GM23338 (cell line): ENCODE measurements around the gene PACSIN1. TPM values are rescaled to one million over a fixed set of nuclear protein-coding genes. Genes with fewer than 3 reads are reported as not detected.

Experiments
- ATAC-seq: fragments of 200-7000 bp; cut with Tn5 transposase; 3 replicates; pipeline ENCODE4 v1.9.1; 2020
- DNase-seq: peaks from one replicate; pipeline ENCODE4 v3.0.0-alpha.2; 2015; ENCODE audit warnings: low spot score
- H2AFZ ChIP-seq: fragments of 200-600 bp; sonication (generic); 2 replicates; pipeline ENCODE4 v1.8.0; 2016; ENCODE audit warnings: antibody characterized with exemption, mild to moderate bottlenecking, moderate library complexity
- H3F3A ChIP-seq: fragments of 200-600 bp; sonication (generic); replicated peaks from 2 replicates; pipeline ENCODE4 v1.8.0; 2017; ENCODE audit warnings: antibody characterized with exemption, mixed run types, low read depth
- H3K27ac ChIP-seq: fragments of 200-600 bp; sonication (generic); 2 replicates; pipeline ENCODE4 v1.6.1; 2016; ENCODE audit warnings: low read depth
- H3K27me3 ChIP-seq: fragments of 200-600 bp; sonication (generic); 2 replicates; pipeline ENCODE4 v1.8.0; 2016; ENCODE audit warnings: mild to moderate bottlenecking, mixed run types, moderate library complexity; ENCODE audit not compliant: insufficient read depth
- H3K36me3 ChIP-seq: fragments of 200-600 bp; sonication (generic); 2 replicates; pipeline ENCODE4 v1.8.0; 2016; ENCODE audit warnings: mild to moderate bottlenecking; ENCODE audit not compliant: insufficient read depth
- H3K4me1 ChIP-seq: fragments of 200-600 bp; sonication (generic); 2 replicates; pipeline ENCODE4 v1.8.0; 2016; ENCODE audit warnings: mild to moderate bottlenecking, moderate library complexity; ENCODE audit not compliant: insufficient read depth
- H3K4me2 ChIP-seq: fragments of 200-600 bp; sonication (generic); 2 replicates; pipeline ENCODE4 v1.7.1; 2017; ENCODE audit warnings: mixed run types
- H3K4me3 ChIP-seq: fragments of 200-600 bp; sonication (generic); 2 replicates; pipeline ENCODE4 v1.6.1; 2016; ENCODE audit warnings: mixed run types
- H3K79me2 ChIP-seq: fragments of 200-600 bp; sonication (generic); replicated peaks from 2 replicates; pipeline ENCODE4 v1.8.0; 2017; ENCODE audit warnings: mild to moderate bottlenecking; ENCODE audit not compliant: insufficient read depth
- H3K9me2 ChIP-seq: fragments of 200-600 bp; sonication (generic); 2 replicates; pipeline ENCODE4 v1.8.0; 2017; ENCODE audit not compliant: insufficient read depth
- H4K20me1 ChIP-seq: fragments of 200-600 bp; sonication (generic); replicated peaks from 2 replicates; pipeline ENCODE4 v1.8.0; 2017; ENCODE audit warnings: mild to moderate bottlenecking; ENCODE audit not compliant: insufficient read depth
- H3K27ac Mint-ChIP-seq: 2 replicates; pipeline ENCODE4 v1.8.0; 2020; ENCODE audit warnings: inconsistent platforms, mild to moderate bottlenecking, moderate library complexity, mixed read lengths
- H3K27me3 Mint-ChIP-seq: 3 replicates; pipeline ENCODE4 v1.8.0; 2022; ENCODE audit warnings: low read depth, mild to moderate bottlenecking, moderate library complexity, mixed read lengths, inconsistent platforms; ENCODE audit not compliant: insufficient read depth, poor library complexity
- H3K36me3 Mint-ChIP-seq: 3 replicates; pipeline ENCODE4 v1.8.0; 2021; ENCODE audit warnings: low read depth, mild to moderate bottlenecking, inconsistent platforms, moderate library complexity, mixed read lengths
- H3K4me1 Mint-ChIP-seq: 3 replicates; pipeline ENCODE4 v1.8.0; 2020; ENCODE audit warnings: mild to moderate bottlenecking, inconsistent platforms, mixed read lengths
- H3K4me3 Mint-ChIP-seq: 3 replicates; pipeline ENCODE4 v1.8.0; 2021; ENCODE audit warnings: moderate library complexity, mild to moderate bottlenecking, inconsistent platforms, mixed read lengths
- H3K9me3 Mint-ChIP-seq: 3 replicates; pipeline ENCODE4 v1.8.0; 2020; ENCODE audit warnings: moderate library complexity, mild to moderate bottlenecking, inconsistent platforms, mixed read lengths
- CREB1 ChIP-seq: fragments of 250-450 bp; sonication (Bioruptor Pico); IDR thresholded peaks from 2 replicates; pipeline ENCODE4 v1.5.0; 2020; ENCODE audit warnings: low read depth, mild to moderate bottlenecking, moderate library complexity
- CTCF ChIP-seq, 2 experiments: fragments of 200-600 bp in 1 of 2; sonication (generic) in 1 of 2; conservative IDR thresholded peaks; 2 replicates each; pipeline versions ENCODE4 v1.5.1 to v1.6.1; 2016 to 2017; ENCODE audit warnings: antibody characterized with exemption in 2 of 2, low read depth in 2 of 2, mild to moderate bottlenecking in 2 of 2, moderate library complexity in 1 of 2
- ETS1 ChIP-seq: IDR thresholded peaks from 2 replicates; pipeline ENCODE4 v1.6.1; 2016; ENCODE audit warnings: antibody characterized with exemption
- EZH2 ChIP-seq: fragments of 200-600 bp; sonication (generic); IDR thresholded peaks from one replicate; pipeline ENCODE4 v1.8.0; 2017; ENCODE audit warnings: antibody characterized with exemption, mild to moderate bottlenecking, low read depth; ENCODE audit not compliant: unreplicated experiment
- EZH2phosphoT487 ChIP-seq: fragments of 200-600 bp; sonication (generic); IDR thresholded peaks from one replicate; pipeline ENCODE4 v1.8.1; 2018; ENCODE audit warnings: antibody characterized with exemption; ENCODE audit not compliant: unreplicated experiment
- JUNB ChIP-seq: IDR thresholded peaks from one replicate; pipeline ENCODE4 v1.6.1; 2016; ENCODE audit warnings: antibody characterized with exemption; ENCODE audit not compliant: unreplicated experiment
- NANOG ChIP-seq: IDR thresholded peaks from 2 replicates; pipeline ENCODE4 v1.6.1; 2016; ENCODE audit warnings: antibody characterized with exemption, borderline replicate concordance
- POLR2AphosphoS5 ChIP-seq: IDR thresholded peaks from 2 replicates; pipeline ENCODE4 v1.6.1; 2016; ENCODE audit warnings: antibody characterized with exemption, low read depth
- STAT1 ChIP-seq: IDR thresholded peaks from one replicate; pipeline ENCODE4 v1.6.1; 2016; ENCODE audit warnings: antibody characterized with exemption; ENCODE audit not compliant: unreplicated experiment
- ZNF114 ChIP-seq: fragments of 250-450 bp; sonication (Bioruptor Pico); IDR thresholded peaks from 2 replicates; pipeline ENCODE4 v1.5.0; 2020; ENCODE audit warnings: mild to moderate bottlenecking, moderate library complexity
- ZNF331 ChIP-seq: fragments of 250-450 bp; sonication (Bioruptor Pico); IDR thresholded peaks from 2 replicates; pipeline ENCODE4 v1.5.0; 2020; ENCODE audit warnings: low read depth, mild to moderate bottlenecking, moderate library complexity
- polyA plus RNA-seq: library from polyadenylated mRNA; unstranded; fragments of >200 nt; fragmentation: Nextera tagmentation; extraction: Ambion mirVana; gene quantifications from 2 replicates; pipeline ENCODE4 v1.2.1, GENCODE V29; 2016
- total RNA-seq: library from RNA; depleted of rRNA; stranded (reverse); fragments of >200 nt; shearing (Covaris generic); gene quantifications from 2 replicates; pipeline ENCODE4 v1.2.3, GENCODE V29; 2014
- TF ChIP-seq, protein P1 (sequence below): IDR thresholded peaks from one replicate; pipeline ENCODE4 v1.6.1; 2018; ENCODE audit warnings: antibody characterized with exemption; ENCODE audit not compliant: unreplicated experiment
- TF ChIP-seq, protein P2 (sequence below): fragments of 250-450 bp; sonication (Bioruptor Pico); IDR thresholded peaks from 2 replicates; pipeline ENCODE4 v1.5.0; 2020; ENCODE audit warnings: mild to moderate bottlenecking, moderate library complexity

Gene PACSIN1
- total and polyA plus RNA-seq, 2 experiments from 2014 or later: 5.2 to 8.7 TPM

- no peak overlapping the region for H3K4me2 ChIP-seq
- H4K20me1 ChIP-seq: no peaks in the 10 kb centered on the region
- no peaks in the 10 kb centered on the region for H3K36me3 ChIP-seq
- H3K79me2 ChIP-seq: no peaks in the 10 kb centered on the region
- Mint-ChIP-seq H3K9me3 (peaks cover 30% of the 10 kb centered on the region), H3K36me3 (peaks cover 13% of the 10 kb centered on the region; the same call in 2 of the 3 replicates), H3K27ac (no peak overlapping the region), H3K4me3 (no peak overlapping the region), H3K27me3 (peaks cover 3% of the 10 kb centered on the region), H3K4me1 (no peaks in the 10 kb centered on the region)
- no peaks in the 10 kb centered on the region for H3K27me3 ChIP-seq
- no peak overlapping the region for H2AFZ ChIP-seq
- no peak for ATAC-seq
- no peak for DNase-seq
- H3K4me3 ChIP-seq: no peak overlapping the region
- TF ChIP-seq EZH2 (no peak), JUNB (no peak), EZH2phosphoT487 (no peak), ZNF114 (CRISPR knock-in tag) (no peak), ZNF331 (CRISPR knock-in tag) (no peak), POLR2AphosphoS5 (no peak), CTCF (conservative IDR thresholded peaks at IDR 0.05; ENCODE audit: low read depth in 2 of 2) (no peak), STAT1 (no peak), ETS1 (no peak), CREB1 (no peak), NANOG (no peak)
- TF ChIP-seq, protein P1, sequence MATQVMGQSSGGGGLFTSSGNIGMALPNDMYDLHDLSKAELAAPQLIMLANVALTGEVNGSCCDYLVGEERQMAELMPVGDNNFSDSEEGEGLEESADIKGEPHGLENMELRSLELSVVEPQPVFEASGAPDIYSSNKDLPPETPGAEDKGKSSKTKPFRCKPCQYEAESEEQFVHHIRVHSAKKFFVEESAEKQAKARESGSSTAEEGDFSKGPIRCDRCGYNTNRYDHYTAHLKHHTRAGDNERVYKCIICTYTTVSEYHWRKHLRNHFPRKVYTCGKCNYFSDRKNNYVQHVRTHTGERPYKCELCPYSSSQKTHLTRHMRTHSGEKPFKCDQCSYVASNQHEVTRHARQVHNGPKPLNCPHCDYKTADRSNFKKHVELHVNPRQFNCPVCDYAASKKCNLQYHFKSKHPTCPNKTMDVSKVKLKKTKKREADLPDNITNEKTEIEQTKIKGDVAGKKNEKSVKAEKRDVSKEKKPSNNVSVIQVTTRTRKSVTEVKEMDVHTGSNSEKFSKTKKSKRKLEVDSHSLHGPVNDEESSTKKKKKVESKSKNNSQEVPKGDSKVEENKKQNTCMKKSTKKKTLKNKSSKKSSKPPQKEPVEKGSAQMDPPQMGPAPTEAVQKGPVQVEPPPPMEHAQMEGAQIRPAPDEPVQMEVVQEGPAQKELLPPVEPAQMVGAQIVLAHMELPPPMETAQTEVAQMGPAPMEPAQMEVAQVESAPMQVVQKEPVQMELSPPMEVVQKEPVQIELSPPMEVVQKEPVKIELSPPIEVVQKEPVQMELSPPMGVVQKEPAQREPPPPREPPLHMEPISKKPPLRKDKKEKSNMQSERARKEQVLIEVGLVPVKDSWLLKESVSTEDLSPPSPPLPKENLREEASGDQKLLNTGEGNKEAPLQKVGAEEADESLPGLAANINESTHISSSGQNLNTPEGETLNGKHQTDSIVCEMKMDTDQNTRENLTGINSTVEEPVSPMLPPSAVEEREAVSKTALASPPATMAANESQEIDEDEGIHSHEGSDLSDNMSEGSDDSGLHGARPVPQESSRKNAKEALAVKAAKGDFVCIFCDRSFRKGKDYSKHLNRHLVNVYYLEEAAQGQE: no peak
- TF ChIP-seq, protein P2, sequence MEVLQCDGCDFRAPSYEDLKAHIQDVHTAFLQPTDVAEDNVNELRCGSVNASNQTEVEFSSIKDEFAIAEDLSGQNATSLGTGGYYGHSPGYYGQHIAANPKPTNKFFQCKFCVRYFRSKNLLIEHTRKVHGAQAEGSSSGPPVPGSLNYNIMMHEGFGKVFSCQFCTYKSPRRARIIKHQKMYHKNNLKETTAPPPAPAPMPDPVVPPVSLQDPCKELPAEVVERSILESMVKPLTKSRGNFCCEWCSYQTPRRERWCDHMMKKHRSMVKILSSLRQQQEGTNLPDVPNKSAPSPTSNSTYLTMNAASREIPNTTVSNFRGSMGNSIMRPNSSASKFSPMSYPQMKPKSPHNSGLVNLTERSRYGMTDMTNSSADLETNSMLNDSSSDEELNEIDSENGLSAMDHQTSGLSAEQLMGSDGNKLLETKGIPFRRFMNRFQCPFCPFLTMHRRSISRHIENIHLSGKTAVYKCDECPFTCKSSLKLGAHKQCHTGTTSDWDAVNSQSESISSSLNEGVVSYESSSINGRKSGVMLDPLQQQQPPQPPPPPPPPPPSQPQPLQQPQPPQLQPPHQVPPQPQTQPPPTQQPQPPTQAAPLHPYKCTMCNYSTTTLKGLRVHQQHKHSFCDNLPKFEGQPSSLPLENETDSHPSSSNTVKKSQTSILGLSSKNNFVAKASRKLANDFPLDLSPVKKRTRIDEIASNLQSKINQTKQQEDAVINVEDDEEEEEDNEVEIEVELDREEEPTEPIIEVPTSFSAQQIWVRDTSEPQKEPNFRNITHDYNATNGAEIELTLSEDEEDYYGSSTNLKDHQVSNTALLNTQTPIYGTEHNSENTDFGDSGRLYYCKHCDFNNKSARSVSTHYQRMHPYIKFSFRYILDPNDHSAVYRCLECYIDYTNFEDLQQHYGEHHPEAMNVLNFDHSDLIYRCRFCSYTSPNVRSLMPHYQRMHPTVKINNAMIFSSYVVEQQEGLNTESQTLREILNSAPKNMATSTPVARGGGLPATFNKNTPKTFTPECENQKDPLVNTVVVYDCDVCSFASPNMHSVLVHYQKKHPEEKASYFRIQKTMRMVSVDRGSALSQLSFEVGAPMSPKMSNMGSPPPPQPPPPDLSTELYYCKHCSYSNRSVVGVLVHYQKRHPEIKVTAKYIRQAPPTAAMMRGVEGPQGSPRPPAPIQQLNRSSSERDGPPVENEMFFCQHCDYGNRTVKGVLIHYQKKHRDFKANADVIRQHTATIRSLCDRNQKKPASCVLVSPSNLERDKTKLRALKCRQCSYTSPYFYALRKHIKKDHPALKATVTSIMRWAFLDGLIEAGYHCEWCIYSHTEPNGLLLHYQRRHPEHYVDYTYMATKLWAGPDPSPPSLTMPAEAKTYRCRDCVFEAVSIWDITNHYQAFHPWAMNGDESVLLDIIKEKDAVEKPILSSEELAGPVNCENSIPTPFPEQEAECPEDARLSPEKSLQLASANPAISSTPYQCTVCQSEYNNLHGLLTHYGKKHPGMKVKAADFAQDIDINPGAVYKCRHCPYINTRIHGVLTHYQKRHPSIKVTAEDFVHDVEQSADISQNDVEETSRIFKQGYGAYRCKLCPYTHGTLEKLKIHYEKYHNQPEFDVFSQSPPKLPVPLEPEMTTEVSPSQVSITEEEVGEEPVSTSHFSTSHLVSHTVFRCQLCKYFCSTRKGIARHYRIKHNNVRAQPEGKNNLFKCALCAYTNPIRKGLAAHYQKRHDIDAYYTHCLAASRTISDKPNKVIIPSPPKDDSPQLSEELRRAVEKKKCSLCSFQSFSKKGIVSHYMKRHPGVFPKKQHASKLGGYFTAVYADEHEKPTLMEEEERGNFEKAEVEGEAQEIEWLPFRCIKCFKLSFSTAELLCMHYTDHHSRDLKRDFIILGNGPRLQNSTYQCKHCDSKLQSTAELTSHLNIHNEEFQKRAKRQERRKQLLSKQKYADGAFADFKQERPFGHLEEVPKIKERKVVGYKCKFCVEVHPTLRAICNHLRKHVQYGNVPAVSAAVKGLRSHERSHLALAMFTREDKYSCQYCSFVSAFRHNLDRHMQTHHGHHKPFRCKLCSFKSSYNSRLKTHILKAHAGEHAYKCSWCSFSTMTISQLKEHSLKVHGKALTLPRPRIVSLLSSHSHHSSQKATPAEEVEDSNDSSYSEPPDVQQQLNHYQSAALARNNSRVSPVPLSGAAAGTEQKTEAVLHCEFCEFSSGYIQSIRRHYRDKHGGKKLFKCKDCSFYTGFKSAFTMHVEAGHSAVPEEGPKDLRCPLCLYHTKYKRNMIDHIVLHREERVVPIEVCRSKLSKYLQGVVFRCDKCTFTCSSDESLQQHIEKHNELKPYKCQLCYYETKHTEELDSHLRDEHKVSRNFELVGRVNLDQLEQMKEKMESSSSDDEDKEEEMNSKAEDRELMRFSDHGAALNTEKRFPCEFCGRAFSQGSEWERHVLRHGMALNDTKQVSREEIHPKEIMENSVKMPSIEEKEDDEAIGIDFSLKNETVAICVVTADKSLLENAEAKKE (CRISPR knock-in tag): no peak
- H3K9me2 ChIP-seq: no peaks in the 10 kb centered on the region
- H3K4me1 ChIP-seq: no peaks in the 10 kb centered on the region
- H3F3A ChIP-seq: no peaks in the 10 kb centered on the region
- H3K27ac ChIP-seq: no peak overlapping the region
These were observed 28.9 kb upstream of the PACSIN1 start for GRCh38 chr6:34436803-34437643.
